ENCODE data around the gene ETV2.

DNA sequence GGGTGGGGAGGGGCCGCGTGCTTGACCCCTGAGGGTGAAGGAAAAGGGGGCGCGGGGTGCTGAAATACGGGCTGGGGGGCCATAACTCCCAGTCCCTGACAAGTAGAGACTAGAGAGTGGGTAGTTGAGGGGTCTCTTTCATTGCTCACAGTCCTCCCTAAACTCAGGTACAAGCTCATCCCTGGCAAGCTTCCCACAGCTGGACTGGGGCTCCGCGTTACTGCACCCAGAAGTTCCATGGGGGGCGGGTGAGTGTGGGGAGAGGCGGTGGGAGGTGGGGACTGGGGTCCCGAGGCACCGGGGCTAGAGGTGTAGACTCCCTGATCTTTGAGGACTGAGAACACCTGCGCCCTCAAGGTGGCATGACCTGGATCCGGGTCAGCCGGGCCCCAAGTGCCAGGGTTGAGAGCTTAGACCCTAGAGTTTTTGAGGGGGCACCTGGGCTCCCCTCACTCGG lies 1.3 kb downstream of the ETV2 start:
- TF ChIP-seq, protein P1, sequence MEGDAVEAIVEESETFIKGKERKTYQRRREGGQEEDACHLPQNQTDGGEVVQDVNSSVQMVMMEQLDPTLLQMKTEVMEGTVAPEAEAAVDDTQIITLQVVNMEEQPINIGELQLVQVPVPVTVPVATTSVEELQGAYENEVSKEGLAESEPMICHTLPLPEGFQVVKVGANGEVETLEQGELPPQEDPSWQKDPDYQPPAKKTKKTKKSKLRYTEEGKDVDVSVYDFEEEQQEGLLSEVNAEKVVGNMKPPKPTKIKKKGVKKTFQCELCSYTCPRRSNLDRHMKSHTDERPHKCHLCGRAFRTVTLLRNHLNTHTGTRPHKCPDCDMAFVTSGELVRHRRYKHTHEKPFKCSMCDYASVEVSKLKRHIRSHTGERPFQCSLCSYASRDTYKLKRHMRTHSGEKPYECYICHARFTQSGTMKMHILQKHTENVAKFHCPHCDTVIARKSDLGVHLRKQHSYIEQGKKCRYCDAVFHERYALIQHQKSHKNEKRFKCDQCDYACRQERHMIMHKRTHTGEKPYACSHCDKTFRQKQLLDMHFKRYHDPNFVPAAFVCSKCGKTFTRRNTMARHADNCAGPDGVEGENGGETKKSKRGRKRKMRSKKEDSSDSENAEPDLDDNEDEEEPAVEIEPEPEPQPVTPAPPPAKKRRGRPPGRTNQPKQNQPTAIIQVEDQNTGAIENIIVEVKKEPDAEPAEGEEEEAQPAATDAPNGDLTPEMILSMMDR (IDR thresholded peaks at IDR 0.05): no peak
- TF ChIP-seq POLR2A (IDR thresholded peaks at IDR 0.05): no peak

Measured in body of pancreas (tissue), 4 donors.